ENCODE results near the gene VSIG8.
A peak's percentile ranks its signal among the peaks of the same experiment; 100 is the strongest.

DNA sequence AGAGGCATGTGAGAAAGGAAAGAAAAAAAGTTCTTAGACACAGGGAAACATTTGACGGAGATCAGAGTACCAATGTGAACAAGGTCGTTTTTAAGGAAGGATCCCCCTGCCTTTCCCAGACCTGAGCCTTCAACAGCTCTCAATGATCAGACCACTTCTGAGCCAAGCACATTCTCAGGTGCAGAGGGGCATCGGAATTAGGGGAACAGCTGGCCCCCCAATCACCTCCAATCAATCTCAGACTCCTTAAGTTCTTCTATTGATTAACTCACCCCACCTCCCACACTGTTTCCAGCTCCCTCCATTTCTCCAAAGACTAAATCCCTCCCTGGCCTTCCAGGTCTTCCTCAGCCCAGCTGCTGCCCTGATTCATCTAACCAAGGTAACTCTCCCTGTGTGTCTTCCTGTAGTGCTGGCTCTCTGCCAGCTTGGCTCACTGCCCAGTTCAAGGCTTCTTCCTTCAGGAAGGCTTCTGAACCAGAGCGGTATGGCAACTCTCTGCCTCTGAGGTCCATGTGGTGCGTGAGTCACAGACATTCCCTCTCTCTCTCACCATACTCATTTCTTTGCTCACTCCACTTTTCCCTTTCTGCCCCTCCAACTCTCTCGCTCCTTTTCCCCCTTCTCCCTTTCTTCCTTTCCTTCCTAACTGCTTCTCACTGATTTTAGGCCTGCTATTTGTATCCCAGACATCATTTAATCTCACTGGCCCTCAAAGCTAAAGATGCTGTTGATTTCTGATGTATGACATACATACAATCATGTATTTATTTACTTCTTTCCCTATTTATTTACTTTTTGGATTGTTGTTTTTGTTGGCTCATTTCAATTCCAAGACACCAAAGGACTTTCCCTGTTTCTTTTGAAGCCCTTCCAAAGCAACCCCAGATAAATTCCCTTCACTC, 19.4 kb upstream of the VSIG8 start:
- TF ChIP-seq, protein P1, sequence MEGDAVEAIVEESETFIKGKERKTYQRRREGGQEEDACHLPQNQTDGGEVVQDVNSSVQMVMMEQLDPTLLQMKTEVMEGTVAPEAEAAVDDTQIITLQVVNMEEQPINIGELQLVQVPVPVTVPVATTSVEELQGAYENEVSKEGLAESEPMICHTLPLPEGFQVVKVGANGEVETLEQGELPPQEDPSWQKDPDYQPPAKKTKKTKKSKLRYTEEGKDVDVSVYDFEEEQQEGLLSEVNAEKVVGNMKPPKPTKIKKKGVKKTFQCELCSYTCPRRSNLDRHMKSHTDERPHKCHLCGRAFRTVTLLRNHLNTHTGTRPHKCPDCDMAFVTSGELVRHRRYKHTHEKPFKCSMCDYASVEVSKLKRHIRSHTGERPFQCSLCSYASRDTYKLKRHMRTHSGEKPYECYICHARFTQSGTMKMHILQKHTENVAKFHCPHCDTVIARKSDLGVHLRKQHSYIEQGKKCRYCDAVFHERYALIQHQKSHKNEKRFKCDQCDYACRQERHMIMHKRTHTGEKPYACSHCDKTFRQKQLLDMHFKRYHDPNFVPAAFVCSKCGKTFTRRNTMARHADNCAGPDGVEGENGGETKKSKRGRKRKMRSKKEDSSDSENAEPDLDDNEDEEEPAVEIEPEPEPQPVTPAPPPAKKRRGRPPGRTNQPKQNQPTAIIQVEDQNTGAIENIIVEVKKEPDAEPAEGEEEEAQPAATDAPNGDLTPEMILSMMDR (IDR thresholded peaks at IDR 0.05; ENCODE audit: extremely low read depth in 1 of 2, insufficient read depth in 1 of 2, low read depth in 1 of 2, low read length in 2 of 2) = no peak
- TF ChIP-seq POLR2A (IDR thresholded peaks at IDR 0.05; ENCODE audit: low read depth, low read length) (peak; percentile 40), EZH2 (IDR thresholded peaks at IDR 0.05; ENCODE audit: borderline replicate concordance, low read depth, low read length, severe bottlenecking) (no peak), MYC (IDR thresholded peaks at IDR 0.05; ENCODE audit: low read depth, low read length) (peak; percentile 91), POLR2AphosphoS5 (IDR thresholded peaks at IDR 0.05; ENCODE audit: insufficient read depth, low read depth, low read length) (peak; percentile 84)
- TF ChIP-seq, protein P2, sequence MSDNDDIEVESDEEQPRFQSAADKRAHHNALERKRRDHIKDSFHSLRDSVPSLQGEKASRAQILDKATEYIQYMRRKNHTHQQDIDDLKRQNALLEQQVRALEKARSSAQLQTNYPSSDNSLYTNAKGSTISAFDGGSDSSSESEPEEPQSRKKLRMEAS (IDR thresholded peaks at IDR 0.05; ENCODE audit: insufficient read depth, insufficient read length) = peak; percentile 51
